NCI-H187 (cell line): ENCODE data around the gene INHA.

Source experiments
- DNase-seq, 2 experiments: peaks; one replicate each; lab custom pipeline; 2025; lab: John Stamatoyannopoulos, UW

Gene INHA

GRCh38 chr2:219611866-219612576 is 39.9 kb downstream of the INHA start:
- DNase-seq = no peak

- DNase-seq = no peak
Measured at GRCh38 chr2:219612577-219613286, 40.6 kb downstream of the INHA start.

- no peak for DNase-seq
Measured at GRCh38 chr2:219613461-219614070, 41.5 kb downstream of the INHA start.

- DNase-seq = no peak
Measured at GRCh38 chr2:219614076-219614860, 42.2 kb downstream of the INHA start.

- DNase-seq = no peak
Measured at GRCh38 chr2:219615036-219615435, 42.9 kb downstream of the INHA start.

- DNase-seq = no peak
Measured at GRCh38 chr2:219615894-219616293, 43.8 kb downstream of the INHA start.

- no peak for DNase-seq
Measured at GRCh38 chr2:219616550-219616949, 44.4 kb downstream of the INHA start.

GRCh38 chr2:219618733-219619122 is 46.6 kb downstream of the INHA start:
- DNase-seq = no peak

GRCh38 chr2:219619235-219619634 is 47.1 kb downstream of the INHA start:
- no peak for DNase-seq

GRCh38 chr2:219620546-219620945 is 48.4 kb downstream of the INHA start:
- no peak for DNase-seq

- no peak for DNase-seq
Measured at GRCh38 chr2:219621935-219622334, 49.8 kb downstream of the INHA start.

- DNase-seq = no peak
Measured at GRCh38 chr2:219622472-219622871, 50.4 kb downstream of the INHA start.

GRCh38 chr2:219624565-219624964 is 52.5 kb downstream of the INHA start:
- no peak for DNase-seq

- DNase-seq = no peak
Measured at GRCh38 chr2:219625179-219625578, 53.1 kb downstream of the INHA start.
